Parathyroid adenoma (tissue), 2 donors: Measurements from ENCODE around the gene ETS1.

Experiments used
- H2AFZ ChIP-seq: fragments of 300-600 bp; sonication (generic); one replicate; pipeline ENCODE4 v1.7.0; 2017; ENCODE audit warnings: antibody characterized with exemption, mild to moderate bottlenecking
- H3K27ac ChIP-seq: fragments of 300-600 bp; sonication (generic); one replicate; pipeline ENCODE4 v1.7.0; 2017
- H3K27me3 ChIP-seq: fragments of 300-600 bp; sonication (generic); one replicate; pipeline ENCODE4 v1.7.0; 2017; ENCODE audit warnings: low read length; ENCODE audit not compliant: control insufficient read depth, insufficient read depth
- H3K36me3 ChIP-seq: fragments of 300-600 bp; sonication (generic); one replicate; pipeline ENCODE4 v1.7.0; 2017; ENCODE audit warnings: low read length; ENCODE audit not compliant: control insufficient read depth, insufficient read depth
- H3K4me1 ChIP-seq: fragments of 300-600 bp; sonication (generic); one replicate; pipeline ENCODE4 v1.7.0; 2017; ENCODE audit warnings: control low read depth
- H3K4me2 ChIP-seq: fragments of 300-600 bp; sonication (generic); one replicate; pipeline ENCODE4 v1.7.0; 2017; ENCODE audit warnings: low read length
- H3K4me3 ChIP-seq: fragments of 300-600 bp; sonication (generic); one replicate; pipeline ENCODE4 v1.7.0; 2017; ENCODE audit warnings: low read depth, low read length
- H3K79me2 ChIP-seq: fragments of 300-600 bp; sonication (generic); one replicate; pipeline ENCODE4 v1.7.0; 2017; ENCODE audit warnings: control low read depth
- H3K9ac ChIP-seq: fragments of 300-600 bp; sonication (generic); one replicate; pipeline ENCODE4 v1.7.0; 2017; ENCODE audit warnings: mild to moderate bottlenecking
- H3K9me3 ChIP-seq: fragments of 300-600 bp; sonication (generic); one replicate; pipeline ENCODE4 v1.7.0; 2017; ENCODE audit warnings: low read length; ENCODE audit not compliant: control insufficient read depth
- CTCF ChIP-seq: fragments of 300-600 bp; sonication (generic); IDR thresholded peaks from one replicate; pipeline ENCODE4 v1.7.0; 2017; ENCODE audit warnings: antibody characterized with exemption, mild to moderate bottlenecking
- donor health status: primary hyperparathyroidism.

Gene ETS1

DNA sequence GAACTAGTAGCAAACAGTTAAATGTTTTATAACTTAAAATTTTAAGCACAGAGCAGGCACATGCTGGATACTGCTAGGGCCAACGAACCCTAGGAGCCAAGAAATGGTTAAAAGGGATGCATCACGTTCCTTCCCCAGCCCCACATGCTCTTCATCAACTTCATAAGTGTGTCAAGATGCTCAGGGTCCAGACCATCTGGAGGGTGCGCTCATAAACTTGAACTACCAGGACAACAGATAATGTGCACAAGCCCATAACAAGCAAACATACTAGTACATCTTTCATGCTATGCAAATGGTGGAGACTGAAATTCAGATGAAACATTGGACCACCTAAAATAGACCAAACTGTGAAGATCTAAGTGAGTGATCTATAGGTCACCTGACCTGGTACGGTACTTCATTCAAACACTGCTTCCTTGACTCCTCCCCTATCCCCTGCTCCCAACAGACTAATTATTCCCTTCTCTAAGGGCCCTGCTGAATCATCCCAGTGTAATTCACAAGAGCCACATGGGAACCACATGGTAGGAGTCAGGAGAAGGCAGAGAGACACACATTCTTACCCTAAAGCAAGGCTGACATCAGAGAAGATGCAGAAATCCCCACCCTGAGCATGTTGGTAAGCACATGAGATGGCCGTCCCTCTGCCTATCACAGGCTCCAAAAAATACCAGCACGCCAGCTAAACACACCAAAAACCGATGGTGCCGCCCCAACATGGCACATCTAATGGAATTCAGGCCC is 83.9 kb downstream of the ETS1 start:
- Histone ChIP-seq H3K4me1 (peaks cover 2% of the 10 kb centered on the region), H3K9ac (no peak overlapping the region), H3K27me3 (no peaks in the 10 kb centered on the region), H3K36me3 (no peaks in the 10 kb centered on the region), H3K27ac (no peak overlapping the region), H3K79me2 (no peaks in the 10 kb centered on the region), H2AFZ (no peak overlapping the region), H3K4me3 (no peak overlapping the region), H3K4me2 (no peak overlapping the region), H3K9me3 (no peaks in the 10 kb centered on the region)
- TF ChIP-seq CTCF = no peak

DNA sequence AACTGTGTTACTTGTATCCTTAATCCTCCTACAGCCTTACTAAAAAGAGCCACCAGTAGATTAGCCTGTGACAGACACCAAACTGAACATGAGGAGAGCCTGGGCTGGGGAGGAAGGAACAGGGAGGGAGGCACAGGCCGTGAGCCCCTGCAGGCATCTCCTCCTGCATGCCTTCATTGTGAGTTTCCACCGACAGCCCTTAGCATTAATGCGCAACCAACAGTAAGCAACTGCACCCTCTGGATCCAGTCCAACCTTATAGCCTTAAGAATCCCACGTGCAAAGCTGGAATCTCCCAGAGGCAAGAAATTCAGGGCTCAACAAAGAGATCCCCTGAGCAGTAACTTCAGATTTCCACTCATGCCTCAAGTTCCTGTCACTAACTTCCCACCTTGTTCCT is 84.6 kb downstream of the ETS1 start:
- Histone ChIP-seq H3K9ac (no peak overlapping the region), H3K4me1 (peaks cover 2% of the 10 kb centered on the region), H3K4me3 (no peak overlapping the region), H3K9me3 (no peaks in the 10 kb centered on the region), H3K79me2 (no peaks in the 10 kb centered on the region), H3K4me2 (no peak overlapping the region), H2AFZ (no peak overlapping the region), H3K27ac (no peak overlapping the region), H3K36me3 (no peaks in the 10 kb centered on the region), H3K27me3 (no peaks in the 10 kb centered on the region)
- no peak for TF ChIP-seq CTCF

DNA sequence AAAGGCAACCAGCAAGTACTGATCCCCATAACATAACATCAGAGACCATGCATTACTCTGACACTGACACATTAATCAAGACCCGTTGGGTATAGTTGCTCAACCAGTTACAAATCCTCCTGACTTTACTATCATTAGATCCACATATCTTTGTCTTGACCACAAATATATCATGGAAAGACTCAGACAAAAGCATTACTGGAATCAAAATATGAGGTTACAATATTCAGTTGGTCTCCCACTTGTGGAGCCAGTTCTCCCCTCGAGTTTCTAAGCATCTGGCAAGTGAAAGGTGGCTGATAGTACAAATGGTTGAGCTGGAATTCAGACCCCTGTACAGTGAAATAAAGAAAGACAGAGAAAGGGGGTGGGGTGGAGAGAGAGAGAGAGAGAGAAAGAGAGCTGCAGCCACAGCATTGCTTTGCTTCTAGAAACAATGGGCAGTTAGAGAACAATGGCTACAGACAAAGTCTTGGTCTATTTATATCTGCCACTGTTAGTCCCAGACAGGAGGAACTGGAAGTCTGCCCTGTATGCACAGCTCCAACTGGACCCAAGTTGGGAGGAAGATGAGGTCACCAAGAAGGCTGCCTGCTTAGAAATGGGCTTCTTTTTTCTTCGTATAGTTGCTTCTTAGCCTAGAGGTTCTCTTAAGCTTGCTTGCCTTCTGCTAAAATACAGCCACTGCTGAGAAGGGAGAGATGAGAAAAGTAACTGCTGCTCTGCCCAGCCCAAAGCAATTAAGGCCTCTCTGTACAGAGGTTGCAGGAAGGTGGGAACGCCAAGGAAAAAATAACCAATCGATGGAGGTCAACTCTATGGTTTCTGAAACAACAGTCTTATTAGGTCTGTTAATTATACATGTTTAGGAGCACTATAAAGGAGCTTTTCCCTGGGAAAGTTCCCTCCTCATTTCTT is 85.5 kb downstream of the ETS1 start:
- Histone ChIP-seq H3K9me3 (no peaks in the 10 kb centered on the region), H3K4me1 (peaks cover 3% of the 10 kb centered on the region), H2AFZ (no peak overlapping the region), H3K79me2 (no peaks in the 10 kb centered on the region), H3K27me3 (no peaks in the 10 kb centered on the region), H3K4me3 (no peak overlapping the region), H3K9ac (no peak overlapping the region), H3K27ac (peak overlapping the region; percentile 19), H3K4me2 (no peak overlapping the region), H3K36me3 (no peaks in the 10 kb centered on the region)
- no peak for TF ChIP-seq CTCF

GRCh38 chr11:128501008-128501407 is 86.3 kb downstream of the ETS1 start:
- Histone ChIP-seq H3K4me1 (peaks cover 6% of the 10 kb centered on the region), H3K4me3 (no peak overlapping the region), H3K36me3 (no peaks in the 10 kb centered on the region), H3K9me3 (no peaks in the 10 kb centered on the region), H2AFZ (no peak overlapping the region), H3K27ac (no peak overlapping the region), H3K4me2 (no peak overlapping the region), H3K9ac (no peak overlapping the region), H3K27me3 (no peaks in the 10 kb centered on the region), H3K79me2 (no peaks in the 10 kb centered on the region)
- TF ChIP-seq CTCF = no peak
